Karpas-422 (cell line): ENCODE measurements around the gene MPRIP. TPM values are rescaled to one million over a fixed set of nuclear protein-coding genes. Genes with fewer than 3 reads are reported as not detected.
"Not testable (repeated sequence)": the region's sequence is repeated elsewhere in the genome, so short reads cannot be mapped to it uniquely, and the experiment has no call there.

ENCODE experiments used
- DNase-seq: peaks from one replicate; pipeline ENCODE4 v3.0.0-alpha.2; 2015
- H2AFZ ChIP-seq: fragments of 200-600 bp; sonication (generic); 2 replicates; pipeline ENCODE4 v1.6.1; 2014; ENCODE audit warnings: antibody characterized with exemption, low read length, mixed read lengths
- H3K27ac ChIP-seq: fragments of 200-600 bp; sonication (generic); 2 replicates; pipeline ENCODE4 v1.5.1; 2014; ENCODE audit warnings: mild to moderate bottlenecking, low read length, moderate library complexity
- H3K27me3 ChIP-seq: fragments of 200-600 bp; sonication (generic); 2 replicates; pipeline ENCODE4 v1.6.1; 2014; ENCODE audit warnings: low read length, mixed read lengths
- H3K36me3 ChIP-seq: fragments of 200-600 bp; sonication (generic); 2 replicates; pipeline ENCODE4 v1.6.1; 2014; ENCODE audit warnings: low read length, mixed read lengths; ENCODE audit not compliant: insufficient read depth
- H3K4me1 ChIP-seq: fragments of 200-600 bp; sonication (generic); 2 replicates; pipeline ENCODE4 v1.6.1; 2014; ENCODE audit warnings: mild to moderate bottlenecking, low read length, mixed read lengths
- H3K4me2 ChIP-seq: fragments of 200-600 bp; sonication (generic); 2 replicates; pipeline ENCODE4 v1.6.1; 2014; ENCODE audit warnings: low read length, low read depth, mild to moderate bottlenecking; ENCODE audit not compliant: poor library complexity, severe bottlenecking
- H3K4me3 ChIP-seq: fragments of 200-600 bp; sonication (generic); 2 replicates; pipeline ENCODE4 v1.5.1; 2014; ENCODE audit warnings: mild to moderate bottlenecking, antibody characterized with exemption, low read length, mixed read lengths
- H3K79me2 ChIP-seq: fragments of 200-600 bp; sonication (generic); 2 replicates; pipeline ENCODE4 v1.6.1; 2014; ENCODE audit warnings: mild to moderate bottlenecking, low read length, mixed read lengths
- H3K9ac ChIP-seq: fragments of 200-600 bp; sonication (generic); 2 replicates; pipeline ENCODE4 v1.6.0; 2014; ENCODE audit warnings: low read length
- H3K9me2 ChIP-seq: fragments of 200-600 bp; sonication (generic), shearing (Covaris generic); replicated peaks from 2 replicates; pipeline ENCODE4 v1.6.0; 2014; ENCODE audit warnings: mild to moderate bottlenecking, low read length, moderate library complexity; ENCODE audit not compliant: insufficient read depth
- H3K9me3 ChIP-seq: fragments of 300-700, 200-600 bp; sonication (generic); 2 replicates; pipeline ENCODE4 v1.6.1; 2014; ENCODE audit warnings: low read length, mixed read lengths
- H4K20me1 ChIP-seq: fragments of 200-600 bp; sonication (generic); 2 replicates; pipeline ENCODE4 v1.6.1; 2014; ENCODE audit warnings: mild to moderate bottlenecking, antibody characterized with exemption, low read length, low read depth; ENCODE audit not compliant: insufficient read depth
- total RNA-seq: library from RNA; depleted of rRNA; stranded (reverse); fragments of >200 nt; shearing (Covaris generic); gene quantifications from 2 replicates; pipeline ENCODE4 v1.2.3, GENCODE V29; 2014; ENCODE audit warnings: low replicate concordance

MPRIP gene
- total RNA-seq, 1 experiment from 2014 or later = 44.1 TPM

DNA sequence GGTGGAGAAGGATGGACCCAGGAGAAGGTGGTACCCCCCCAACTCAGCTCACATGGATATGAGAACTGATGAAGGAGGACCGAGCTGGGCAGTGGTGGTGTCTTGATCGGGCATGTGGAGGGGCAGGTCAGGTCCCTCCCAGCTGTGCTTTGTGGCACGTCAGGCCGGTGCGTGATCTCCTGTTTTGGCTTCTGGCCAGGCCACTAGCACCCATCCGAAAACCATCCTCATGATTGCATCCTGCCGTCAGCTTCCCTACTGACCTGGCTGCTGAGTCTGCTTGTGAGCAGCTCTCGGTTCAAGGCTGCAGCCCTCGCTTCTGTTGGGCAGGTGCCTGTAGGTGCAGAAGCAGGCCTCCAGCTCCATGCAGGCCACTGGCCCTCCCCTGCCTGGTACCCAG is 110.8 kb downstream of the MPRIP start:
- Histone ChIP-seq H4K20me1 (no peaks in the 10 kb centered on the region), H3K4me1 (peaks cover 10% of the 10 kb centered on the region), H3K79me2 (no peaks in the 10 kb centered on the region)

DNA sequence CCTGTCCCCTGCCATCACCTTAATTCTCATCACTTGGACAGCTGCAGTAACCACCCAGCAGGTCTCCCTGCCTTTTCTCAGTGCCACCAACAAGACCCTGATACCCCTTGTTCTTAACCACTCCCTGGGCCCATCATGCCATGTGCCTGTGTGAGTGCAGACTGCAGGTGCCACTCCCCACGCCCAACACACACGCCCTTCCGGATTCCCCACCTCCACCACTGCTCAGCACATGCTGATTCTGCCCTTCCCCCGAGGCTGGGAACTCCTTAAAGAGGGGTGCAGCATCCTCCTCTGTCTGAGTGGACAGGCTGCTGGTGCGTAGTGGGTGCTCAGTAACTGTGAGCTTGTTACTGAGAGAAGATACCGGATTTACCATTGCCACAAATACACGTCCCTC is 111.5 kb downstream of the MPRIP start:
- Histone ChIP-seq H2AFZ (no peak overlapping the region), H3K79me2 (no peaks in the 10 kb centered on the region), H3K27ac (no peak overlapping the region), H3K27me3 (no peaks in the 10 kb centered on the region), H3K9me2 (no peaks in the 10 kb centered on the region), H3K36me3 (no peaks in the 10 kb centered on the region), H3K4me3 (no peak overlapping the region), H3K9ac (no peak overlapping the region), H3K4me1 (peaks cover 7% of the 10 kb centered on the region), H3K4me2 (no peak overlapping the region), H4K20me1 (no peaks in the 10 kb centered on the region), H3K9me3 (no peaks in the 10 kb centered on the region)
- no peak for DNase-seq

More for the DNA sequence above, 110.8 kb downstream of the MPRIP start:
- Histone ChIP-seq H3K4me3 (no peak overlapping the region), H3K9me2 (no peaks in the 10 kb centered on the region), H3K4me2 (no peak overlapping the region), H3K9ac (no peak overlapping the region), H2AFZ (no peak overlapping the region), H3K27ac (no peak overlapping the region), H3K36me3 (no peaks in the 10 kb centered on the region), H3K9me3 (no peaks in the 10 kb centered on the region), H3K27me3 (no peaks in the 10 kb centered on the region)
- DNase-seq = no peak

GRCh38 chr17:17154556-17154955 is 112.3 kb downstream of the MPRIP start:
- H3K27ac ChIP-seq = no peak overlapping the region

GRCh38 chr17:17154981-17155380 is 112.7 kb downstream of the MPRIP start:
- Histone ChIP-seq H4K20me1 (no peaks in the 10 kb centered on the region), H3K4me1 (peaks cover 6% of the 10 kb centered on the region)

More at GRCh38 chr17:17154556-17154955, 112.3 kb downstream of the MPRIP start:
- Histone ChIP-seq H3K9ac (no peak overlapping the region), H3K4me3 (no peak overlapping the region), H3K4me1 (peaks cover 6% of the 10 kb centered on the region), H3K9me3 (no peaks in the 10 kb centered on the region), H3K4me2 (no peak overlapping the region), H3K9me2 (no peaks in the 10 kb centered on the region), H3K27me3 (no peaks in the 10 kb centered on the region), H2AFZ (no peak overlapping the region), H3K79me2 (no peaks in the 10 kb centered on the region), H3K36me3 (no peaks in the 10 kb centered on the region), H4K20me1 (no peaks in the 10 kb centered on the region)
- no peak for DNase-seq

GRCh38 chr17:17155568-17155967 is 113.3 kb downstream of the MPRIP start:
- Histone ChIP-seq H3K4me3 (no peak overlapping the region), H3K9ac (no peak overlapping the region), H2AFZ (no peak overlapping the region), H3K9me2 (no peaks in the 10 kb centered on the region), H3K4me2 (no peak overlapping the region), H3K27me3 (no peaks in the 10 kb centered on the region), H4K20me1 (no peaks in the 10 kb centered on the region), H3K4me1 (peaks cover 9% of the 10 kb centered on the region), H3K27ac (no peak overlapping the region), H3K9me3 (no peaks in the 10 kb centered on the region), H3K36me3 (no peaks in the 10 kb centered on the region), H3K79me2 (no peaks in the 10 kb centered on the region)
- DNase-seq = no peak

More at GRCh38 chr17:17154981-17155380, 112.7 kb downstream of the MPRIP start:
- no peak overlapping the region for H3K9ac ChIP-seq
- no peak overlapping the region for H3K4me3 ChIP-seq
- no peak overlapping the region for H3K4me2 ChIP-seq
- no peaks in the 10 kb centered on the region for H3K9me3 ChIP-seq
- H3K79me2 ChIP-seq = no peaks in the 10 kb centered on the region
- no peaks in the 10 kb centered on the region for H3K27me3 ChIP-seq
- H3K27ac ChIP-seq = no peak overlapping the region
- H2AFZ ChIP-seq = no peak overlapping the region
- no peaks in the 10 kb centered on the region for H3K9me2 ChIP-seq
- H3K36me3 ChIP-seq = no peaks in the 10 kb centered on the region
- DNase-seq = no peak

DNA sequence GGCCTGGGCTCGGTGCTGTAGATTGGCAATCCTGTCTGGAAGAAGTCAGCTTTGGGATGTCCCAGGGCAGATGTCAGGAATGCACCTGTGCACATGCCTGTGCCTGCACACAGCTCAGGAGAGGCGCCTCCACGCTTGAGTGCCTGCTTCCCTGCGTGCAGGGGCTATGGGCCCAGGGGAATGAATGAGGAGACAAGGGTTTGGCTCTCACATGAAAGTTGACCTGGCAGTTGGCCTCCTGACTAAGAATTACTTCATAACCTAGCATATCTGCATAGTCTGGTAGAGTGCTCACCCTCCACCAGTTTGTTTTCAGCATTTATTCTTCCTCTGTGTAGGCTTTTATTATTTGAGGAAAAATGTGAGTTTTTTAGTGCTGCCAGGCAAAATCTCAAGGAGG is 113.8 kb downstream of the MPRIP start:
- Histone ChIP-seq H3K9me3 (no peaks in the 10 kb centered on the region), H3K79me2 (no peaks in the 10 kb centered on the region), H4K20me1 (no peaks in the 10 kb centered on the region), H3K36me3 (no peaks in the 10 kb centered on the region), H3K27me3 (no peaks in the 10 kb centered on the region), H3K9ac (no peak overlapping the region), H2AFZ (no peak overlapping the region), H3K27ac (no peak overlapping the region), H3K9me2 (no peaks in the 10 kb centered on the region), H3K4me2 (no peak overlapping the region), H3K4me3 (no peak overlapping the region), H3K4me1 (peaks cover 15% of the 10 kb centered on the region)
- DNase-seq = no peak

GRCh38 chr17:17156511-17156910 is 114.3 kb downstream of the MPRIP start:
- Histone ChIP-seq H3K27ac (no peak overlapping the region), H3K4me2 (no peak overlapping the region), H3K9me3 (no peaks in the 10 kb centered on the region), H3K79me2 (no peaks in the 10 kb centered on the region), H4K20me1 (no peaks in the 10 kb centered on the region), H3K36me3 (no peaks in the 10 kb centered on the region), H3K9me2 (no peaks in the 10 kb centered on the region), H2AFZ (no peak overlapping the region), H3K27me3 (no peaks in the 10 kb centered on the region), H3K9ac (no peak overlapping the region), H3K4me3 (no peak overlapping the region), H3K4me1 (peaks cover 19% of the 10 kb centered on the region)
- DNase-seq = no peak

- no peaks in the 10 kb centered on the region for H3K36me3 ChIP-seq
Measured at GRCh38 chr17:17157041-17157440, 114.8 kb downstream of the MPRIP start.

DNA sequence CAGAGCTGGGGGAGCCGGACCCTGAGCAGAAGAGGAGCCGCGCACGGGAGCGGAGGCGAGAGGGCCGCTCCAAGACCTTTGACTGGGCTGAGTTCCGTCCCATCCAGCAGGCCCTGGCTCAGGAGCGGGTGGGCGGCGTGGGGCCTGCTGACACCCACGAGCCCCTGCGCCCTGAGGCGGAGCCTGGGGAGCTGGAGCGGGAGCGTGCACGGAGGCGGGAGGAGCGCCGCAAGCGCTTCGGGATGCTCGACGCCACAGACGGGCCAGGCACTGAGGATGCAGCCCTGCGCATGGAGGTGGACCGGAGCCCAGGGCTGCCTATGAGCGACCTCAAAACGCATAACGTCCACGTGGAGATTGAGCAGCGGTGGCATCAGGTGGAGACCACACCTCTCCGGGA is 116.2 kb downstream of the MPRIP start:
- DNase-seq, H3K36me3 ChIP-seq, H3K4me2 ChIP-seq, H3K79me2 ChIP-seq, H3K4me3 ChIP-seq, H2AFZ ChIP-seq, H3K27me3 ChIP-seq, H3K9me3 ChIP-seq, H3K9ac ChIP-seq, H3K9me2 ChIP-seq, H4K20me1 ChIP-seq, H3K27ac ChIP-seq: not testable (repeated sequence)
- H3K4me1 ChIP-seq = peaks cover 21% of the 10 kb centered on the region

More at GRCh38 chr17:17157041-17157440, 114.8 kb downstream of the MPRIP start:
- DNase-seq = no peak
- H3K27ac ChIP-seq = no peak overlapping the region
- H3K79me2 ChIP-seq = no peaks in the 10 kb centered on the region
- no peak overlapping the region for H2AFZ ChIP-seq
- H3K4me2 ChIP-seq = no peak overlapping the region
- H3K4me3 ChIP-seq = no peak overlapping the region
- no peak overlapping the region for H3K9ac ChIP-seq
- no peaks in the 10 kb centered on the region for H3K9me2 ChIP-seq
- no peaks in the 10 kb centered on the region for H3K9me3 ChIP-seq
- peaks cover 21% of the 10 kb centered on the region for H3K4me1 ChIP-seq
- H4K20me1 ChIP-seq = no peaks in the 10 kb centered on the region
- no peaks in the 10 kb centered on the region for H3K27me3 ChIP-seq
